HEK293 (cell line): Measurements from ENCODE around the gene KIRREL3.

Experiments
- CTCF ChIA-PET: fragments of 350-600 bp; formaldehyde crosslinking; extraction: SDS; loops from one replicate; lab custom pipeline; 2021; ENCODE audit warnings: antibody characterized with exemption; lab: Yijun Ruan, JAX
- POLR2A ChIA-PET: fragments of 300-600 bp; formaldehyde crosslinking; extraction: SDS; loops from one replicate; lab custom pipeline; 2020; ENCODE audit warnings: antibody characterized with exemption, inconsistent platforms; lab: Yijun Ruan, JAX
- H3K27ac ChIP-seq: fragments of 200-500 bp; sonication (Bioruptor generic); 2 replicates; pipeline ENCODE4 v1.5.1; 2014; ENCODE audit warnings: low read depth, low read length, control low read depth, inconsistent platforms; ENCODE audit errors: extremely low read depth
- H3K36me3 ChIP-seq, 2 experiments: fragments of 200-500 bp in 1 of 2; sonication (Bioruptor generic) in 1 of 2; 1 replicate in 1 of 2; 2 replicates in 1 of 2; pipeline ENCODE4 v1.5.1; 2014 to 2017; ENCODE audit warnings: inconsistent platforms in 2 of 2, low read length in 2 of 2; ENCODE audit not compliant: control insufficient read depth in 2 of 2, insufficient read depth in 1 of 2
- H3K4me1 ChIP-seq: fragments of 200-500 bp; sonication (Bioruptor generic); 2 replicates; pipeline ENCODE4 v1.5.1; 2014; ENCODE audit warnings: mild to moderate bottlenecking, low read length, inconsistent platforms; ENCODE audit not compliant: control insufficient read depth, insufficient read depth
- H3K4me3 ChIP-seq: 2 replicates; pipeline ENCODE4 v1.5.1; 2011; ENCODE audit warnings: low read depth, mild to moderate bottlenecking, control low read depth, low read length, moderate library complexity
- H3K9me3 ChIP-seq: fragments of 200-500 bp; sonication (Bioruptor generic); 2 replicates; pipeline ENCODE4 v1.5.1; 2014; ENCODE audit warnings: low read depth, low read length, inconsistent platforms; ENCODE audit not compliant: control insufficient read depth, insufficient read depth
- GLIS1 ChIP-seq: fragments of 450-650 bp; formaldehyde crosslinking; IDR thresholded peaks from 2 replicates; pipeline ENCODE4 v1.5.1; 2016; ENCODE audit warnings: missing biosample characterization, missing genetic modification characterization
- KLF16 ChIP-seq: fragments of 450-650 bp; formaldehyde crosslinking; IDR thresholded peaks from 2 replicates; pipeline ENCODE4 v1.5.1; 2017; ENCODE audit warnings: missing biosample characterization, missing genetic modification characterization
- KLF9 ChIP-seq: fragments of 450-650 bp; formaldehyde crosslinking; IDR thresholded peaks from 2 replicates; pipeline ENCODE4 v1.5.1; 2016; ENCODE audit warnings: missing biosample characterization, missing genetic modification characterization, low read depth
- PRDM10 ChIP-seq: fragments of 450-650 bp; formaldehyde crosslinking; IDR thresholded peaks from 2 replicates; pipeline ENCODE4 v1.5.1; 2016; ENCODE audit warnings: missing biosample characterization, missing genetic modification characterization
- PRDM4 ChIP-seq: fragments of 450-650 bp; formaldehyde crosslinking; IDR thresholded peaks from 2 replicates; pipeline ENCODE4 v1.5.1; 2017; ENCODE audit warnings: missing biosample characterization, missing genetic modification characterization
- TRIM28 ChIP-seq: IDR thresholded peaks from 2 replicates; pipeline ENCODE4 v1.6.1; 2011; ENCODE audit warnings: low read length, control low read depth, borderline replicate concordance
- ZBTB20 ChIP-seq: fragments of 450-650 bp; formaldehyde crosslinking; IDR thresholded peaks from 2 replicates; pipeline ENCODE4 v1.5.1; 2016; ENCODE audit warnings: missing biosample characterization, missing genetic modification characterization
- ZBTB44 ChIP-seq: fragments of 450-650 bp; IDR thresholded peaks from 2 replicates; pipeline ENCODE4 v1.5.1; 2018; ENCODE audit warnings: missing biosample characterization, mild to moderate bottlenecking, missing genetic modification characterization
- ZBTB8A ChIP-seq: fragments of 450-650 bp; formaldehyde crosslinking; IDR thresholded peaks from 2 replicates; pipeline ENCODE4 v1.5.1; 2016; ENCODE audit warnings: missing biosample characterization, missing genetic modification characterization
- ZNF10 ChIP-seq: fragments of 450-650 bp; formaldehyde crosslinking; IDR thresholded peaks from 2 replicates; pipeline ENCODE4 v1.5.1; 2017; ENCODE audit warnings: missing biosample characterization, missing genetic modification characterization
- ZNF121 ChIP-seq: fragments of 450-650 bp; formaldehyde crosslinking; IDR thresholded peaks from 2 replicates; pipeline ENCODE4 v1.5.1; 2016; ENCODE audit warnings: missing biosample characterization, missing genetic modification characterization
- ZNF146 ChIP-seq: fragments of 450-650 bp; formaldehyde crosslinking; IDR thresholded peaks from 2 replicates; pipeline ENCODE4 v1.5.1; 2016; ENCODE audit warnings: missing biosample characterization, missing genetic modification characterization
- ZNF335 ChIP-seq: fragments of 450-650 bp; formaldehyde crosslinking; conservative IDR thresholded peaks from 2 replicates; pipeline ENCODE4 v1.5.1; 2016; ENCODE audit warnings: missing biosample characterization, missing genetic modification characterization
- ZNF366 ChIP-seq: fragments of 450-650 bp; formaldehyde crosslinking; conservative IDR thresholded peaks from 2 replicates; pipeline ENCODE4 v1.5.1; 2016; ENCODE audit warnings: missing biosample characterization, missing genetic modification characterization
- ZNF394 ChIP-seq: fragments of 450-650 bp; formaldehyde crosslinking; IDR thresholded peaks from 2 replicates; pipeline ENCODE4 v1.5.1; 2016; ENCODE audit warnings: missing biosample characterization, missing genetic modification characterization, mild to moderate bottlenecking, moderate library complexity, borderline replicate concordance
- ZNF404 ChIP-seq: fragments of 450-650 bp; formaldehyde crosslinking; IDR thresholded peaks from 2 replicates; pipeline ENCODE4 v1.5.1; 2017; ENCODE audit warnings: missing biosample characterization, missing genetic modification characterization
- ZNF473 ChIP-seq: fragments of 450-650 bp; formaldehyde crosslinking; IDR thresholded peaks from 2 replicates; pipeline ENCODE4 v1.5.1; 2017; ENCODE audit warnings: missing biosample characterization, missing genetic modification characterization
- ZNF501 ChIP-seq: fragments of 450-650 bp; formaldehyde crosslinking; IDR thresholded peaks from 2 replicates; pipeline ENCODE4 v1.5.1; 2016; ENCODE audit warnings: missing biosample characterization, missing genetic modification characterization
- ZNF544 ChIP-seq: fragments of 450-650 bp; formaldehyde crosslinking; IDR thresholded peaks from 2 replicates; pipeline ENCODE4 v1.5.0; 2017; ENCODE audit warnings: missing biosample characterization, missing genetic modification characterization
- ZNF658 ChIP-seq: fragments of 450-650 bp; formaldehyde crosslinking; IDR thresholded peaks from 2 replicates; pipeline ENCODE4; 2016; ENCODE audit warnings: missing biosample characterization, missing genetic modification characterization
- ZNF791 ChIP-seq: fragments of 450-650 bp; formaldehyde crosslinking; IDR thresholded peaks from 2 replicates; pipeline ENCODE4 v1.5.1; 2016; ENCODE audit warnings: missing biosample characterization, missing genetic modification characterization
- ZSCAN18 ChIP-seq: fragments of 450-650 bp; formaldehyde crosslinking; IDR thresholded peaks from 2 replicates; pipeline ENCODE4 v1.5.1; 2016; ENCODE audit warnings: missing biosample characterization, missing genetic modification characterization
- ZSCAN4 ChIP-seq: fragments of 450-650 bp; formaldehyde crosslinking; IDR thresholded peaks from 2 replicates; pipeline ENCODE4 v1.5.1; 2017; ENCODE audit warnings: missing biosample characterization, missing genetic modification characterization

The KIRREL3 gene

GRCh38 chr11:126547691-126548090 lies 452.9 kb downstream of the KIRREL3 start:
- CTCF ChIA-PET, result no interaction called here
- POLR2A ChIA-PET, result no interaction called here
- no peak overlapping the region for H3K4me3 ChIP-seq
- H3K27ac ChIP-seq, result no peak overlapping the region
- no peaks in the 10 kb centered on the region for H3K9me3 ChIP-seq
- no peaks in the 10 kb centered on the region for H3K4me1 ChIP-seq
- no peaks in the 10 kb centered on the region for H3K36me3 ChIP-seq
- TF ChIP-seq GLIS1 (tag by site-specific recombination), result no peak
- no peak for TF ChIP-seq ZNF394 (tag by site-specific recombination)
- TF ChIP-seq ZSCAN18 (tag by site-specific recombination), result no peak
- TF ChIP-seq ZNF121 (tag by site-specific recombination), result no peak
- no peak for TF ChIP-seq PRDM10 (tag by site-specific recombination)
- TF ChIP-seq ZNF791 (tag by site-specific recombination), result no peak
- TF ChIP-seq KLF16 (tag by site-specific recombination), result no peak
- no peak for TF ChIP-seq ZBTB8A (tag by site-specific recombination)
- no peak for TF ChIP-seq ZSCAN4 (tag by site-specific recombination)
- TF ChIP-seq KLF9 (tag by site-specific recombination), result no peak
- TF ChIP-seq ZNF544, result no peak
- no peak for TF ChIP-seq TRIM28
- no peak for TF ChIP-seq PRDM4 (tag by site-specific recombination)
- TF ChIP-seq ZNF404 (tag by site-specific recombination), result no peak
- no peak for TF ChIP-seq ZNF473 (tag by site-specific recombination)
- no peak for TF ChIP-seq ZBTB20 (tag by site-specific recombination)

- POLR2A ChIA-PET, result no interaction called here
- TF ChIP-seq ZNF658 (tag by site-specific recombination) (no peak), ZNF10 (tag by site-specific recombination) (no peak), ZBTB44 (no peak), ZNF146 (tag by site-specific recombination) (no peak), ZNF335 (tag by site-specific recombination) (no peak), ZNF501 (tag by site-specific recombination) (no peak), ZNF366 (tag by site-specific recombination) (no peak)
Measured at GRCh38 chr11:126547161-126547560, 453.4 kb downstream of the KIRREL3 start.

More at GRCh38 chr11:126547161-126547560, 453.4 kb downstream of the KIRREL3 start:
- H3K4me3 ChIP-seq, result no peak overlapping the region
- no peaks in the 10 kb centered on the region for H3K9me3 ChIP-seq
- H3K36me3 ChIP-seq, result no peaks in the 10 kb centered on the region
- no peak overlapping the region for H3K27ac ChIP-seq
- H3K4me1 ChIP-seq, result no peaks in the 10 kb centered on the region
- CTCF ChIA-PET, result no interaction called here
